HL-60/S4 treated with phorbol 12-myristate 13-acetate at 8.2 ng/mL for 4 days and 3 days (cell line): Measurements from ENCODE around the gene ZNF678.
"Not testable (repeated sequence)": the region's sequence is repeated elsewhere in the genome, so short reads cannot be mapped to it uniquely, and the experiment has no call there.

Source experiments
- in situ Hi-C: fragments of 300-500 bp; cut with MboI; formaldehyde crosslinking; loops from 2 replicates; pipeline ENCODE4 v1.15.0; 2022; ENCODE audit warnings: low sequenced_read_pairs

ZNF678 gene

DNA sequence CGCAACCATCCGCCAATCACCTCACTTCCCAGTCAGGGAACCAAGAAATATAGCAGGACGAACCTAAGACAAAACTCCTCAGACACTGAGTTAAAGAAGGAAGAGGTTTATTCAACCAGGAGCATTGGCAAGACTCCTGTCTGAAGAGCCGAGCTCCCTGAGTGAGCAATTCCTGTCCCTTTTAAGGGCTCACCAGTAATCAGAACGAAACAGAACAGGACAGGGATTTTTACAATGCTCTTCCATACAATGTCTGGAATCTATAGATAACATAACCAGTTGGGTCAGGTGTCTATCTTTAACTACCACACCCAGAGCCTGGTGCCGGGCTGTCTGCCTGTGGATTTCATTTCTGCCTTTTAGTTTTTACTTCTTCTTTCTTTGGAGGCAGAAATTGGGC is 32.9 kb downstream of the ZNF678 start:
- in situ Hi-C loops: not testable (repeated sequence)

GRCh38 chr1:227603327-227603726 is 40.0 kb downstream of the ZNF678 start:
- in situ Hi-C loops: no loop called here

DNA sequence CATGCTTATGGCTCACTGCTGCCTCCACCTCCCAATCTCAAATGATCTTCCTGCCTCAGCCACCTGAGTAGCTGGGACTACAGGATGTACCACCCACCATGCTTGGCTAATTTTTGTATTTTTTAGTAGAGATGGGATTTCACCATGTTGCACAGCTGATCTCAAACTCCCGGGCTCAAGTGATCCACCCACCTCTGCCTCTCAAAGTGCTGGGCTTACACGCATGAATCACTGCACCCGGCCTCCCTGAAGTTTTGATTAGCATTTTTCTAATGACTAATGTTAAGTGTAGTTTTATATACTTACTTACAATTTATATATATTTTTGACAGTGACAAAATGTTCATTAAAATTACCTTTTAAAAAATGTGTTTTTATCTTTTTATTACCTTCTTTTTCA is 41.1 kb downstream of the ZNF678 start:
- in situ Hi-C loops: no loop called here

DNA sequence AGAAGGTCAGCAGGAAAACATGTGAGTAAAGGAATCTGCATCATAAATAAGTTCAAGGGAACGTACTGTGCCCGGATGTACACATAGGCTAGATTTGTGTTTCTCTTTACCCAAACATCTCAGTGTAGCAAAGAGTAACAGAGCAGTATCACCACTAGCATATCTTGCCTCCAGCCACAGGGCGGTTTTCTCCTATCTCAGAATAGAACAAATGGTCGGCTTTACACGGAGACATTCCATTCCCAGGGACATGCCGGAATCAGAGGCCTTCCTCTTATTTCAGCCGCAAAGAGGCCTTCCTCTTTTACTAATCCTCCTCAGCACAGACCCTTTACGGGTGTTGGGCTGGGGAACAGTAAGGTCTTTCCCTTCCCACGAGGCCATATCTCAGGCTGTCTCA is 42.9 kb downstream of the ZNF678 start:
- in situ Hi-C loops: not testable (repeated sequence)

DNA sequence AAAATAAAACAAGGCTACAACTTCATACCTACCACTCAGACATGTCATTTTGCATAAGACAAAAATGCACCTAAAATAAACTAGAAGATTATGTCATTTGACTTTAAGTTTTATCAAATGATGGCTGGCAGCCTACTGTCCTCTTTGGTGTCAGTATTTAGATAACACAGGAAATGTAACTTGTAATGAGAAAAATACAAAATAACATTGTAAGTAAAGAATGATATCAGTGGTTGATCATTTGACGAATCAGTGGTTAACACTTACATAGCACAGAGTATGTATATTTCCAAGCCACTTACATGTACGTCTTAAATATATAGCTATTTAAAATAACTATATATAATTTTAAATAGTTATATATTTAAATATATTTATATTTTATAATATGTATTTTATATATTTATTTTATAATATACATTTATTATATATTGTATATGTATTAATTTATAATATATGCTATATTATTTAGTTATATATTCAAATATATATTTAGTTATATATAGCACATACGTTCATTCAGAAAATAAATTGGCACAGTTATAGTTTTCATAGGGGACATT is 44.1 kb downstream of the ZNF678 start:
- in situ Hi-C loops: no loop called here

- in situ Hi-C loops: no loop called here
Measured at GRCh38 chr1:227612658-227613057, 49.3 kb downstream of the ZNF678 start.

DNA sequence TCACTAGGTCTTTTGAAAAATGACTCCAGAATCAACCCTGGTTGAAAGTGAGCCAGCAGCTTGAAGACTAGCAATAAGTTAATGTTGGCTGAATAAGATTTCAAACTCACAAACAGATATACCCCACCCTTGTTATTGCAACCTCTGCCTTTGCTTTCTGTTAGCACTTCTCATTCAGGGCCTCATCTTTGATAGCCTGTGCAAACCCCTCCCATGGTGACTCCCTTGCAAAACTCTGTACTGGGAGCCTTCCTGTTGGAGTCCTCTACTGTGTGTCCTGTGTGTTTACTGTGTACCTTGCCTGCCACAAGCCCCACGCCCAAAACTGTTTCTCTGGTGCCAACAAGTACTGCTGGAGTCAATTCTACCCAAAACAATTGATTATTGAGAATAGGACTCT is 50.2 kb downstream of the ZNF678 start:
- in situ Hi-C loops: no loop called here

GRCh38 chr1:227621211-227621610 is 57.9 kb downstream of the ZNF678 start:
- in situ Hi-C loops: no loop called here

DNA sequence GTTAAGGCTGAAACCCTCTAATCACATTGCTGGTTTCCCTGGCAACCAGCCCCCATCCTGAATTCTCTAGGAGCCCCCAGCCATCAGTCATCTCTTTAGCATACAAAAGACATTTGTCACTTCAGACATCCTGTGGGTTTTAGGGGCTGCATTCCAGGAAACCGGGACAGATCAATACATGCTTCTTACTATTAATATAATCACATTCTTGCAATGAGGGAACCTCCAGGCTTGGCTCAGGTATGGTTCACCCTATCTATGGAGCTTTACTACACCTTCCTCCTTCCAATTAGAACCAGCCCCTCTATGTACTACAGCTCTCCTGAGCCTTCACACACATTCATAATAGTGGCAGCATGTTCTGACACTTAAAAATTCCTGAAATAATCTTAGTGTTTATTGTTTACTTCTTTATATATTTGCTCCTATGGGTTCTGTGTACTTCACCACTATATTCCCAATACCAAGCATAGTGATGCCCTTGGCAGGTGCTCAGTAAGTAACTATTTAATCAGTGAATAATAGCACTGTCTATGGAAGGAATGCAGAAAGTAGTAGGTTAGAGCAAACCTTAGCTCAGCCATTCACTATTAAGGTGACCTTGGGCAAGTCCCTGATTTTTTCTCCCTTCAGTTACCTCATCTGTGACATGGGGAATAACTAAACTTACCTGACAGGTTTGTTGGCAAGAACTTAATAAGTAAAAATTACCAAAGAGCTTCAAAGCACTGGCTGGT is 59.6 kb downstream of the ZNF678 start:
- in situ Hi-C loops: no loop called here

- in situ Hi-C loops: no loop called here
Measured at GRCh38 chr1:227632325-227632724, 69.0 kb downstream of the ZNF678 start.

GRCh38 chr1:227635596-227635995 is 72.2 kb downstream of the ZNF678 start:
- in situ Hi-C loops: no loop called here

GRCh38 chr1:227654431-227654830 is 91.1 kb downstream of the ZNF678 start:
- in situ Hi-C loops: no loop called here

GRCh38 chr1:227654858-227655752 is 91.7 kb downstream of the ZNF678 start:
- in situ Hi-C loops: no loop called here

- in situ Hi-C loops: no loop called here
Measured at GRCh38 chr1:227661495-227661894, 98.1 kb downstream of the ZNF678 start.

DNA sequence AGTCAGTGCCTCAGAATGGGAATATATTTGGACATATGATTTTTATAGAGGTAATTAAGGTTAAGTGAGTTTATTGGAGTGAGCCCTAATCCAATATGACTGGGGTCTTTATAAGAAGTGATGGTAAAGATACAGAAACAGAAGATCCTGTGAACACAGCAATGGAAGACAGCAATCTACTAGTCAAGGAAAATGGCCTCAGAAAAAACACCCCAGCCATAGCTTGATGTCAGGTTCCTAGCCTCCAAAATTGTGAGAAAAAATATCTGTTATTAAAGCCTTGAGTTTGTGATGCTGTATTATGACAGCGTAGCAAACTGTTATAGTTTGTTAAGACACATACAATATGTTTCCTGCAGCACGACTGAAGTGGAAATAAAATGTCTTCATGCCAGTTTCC is 99.6 kb downstream of the ZNF678 start:
- in situ Hi-C loops: no loop called here

DNA sequence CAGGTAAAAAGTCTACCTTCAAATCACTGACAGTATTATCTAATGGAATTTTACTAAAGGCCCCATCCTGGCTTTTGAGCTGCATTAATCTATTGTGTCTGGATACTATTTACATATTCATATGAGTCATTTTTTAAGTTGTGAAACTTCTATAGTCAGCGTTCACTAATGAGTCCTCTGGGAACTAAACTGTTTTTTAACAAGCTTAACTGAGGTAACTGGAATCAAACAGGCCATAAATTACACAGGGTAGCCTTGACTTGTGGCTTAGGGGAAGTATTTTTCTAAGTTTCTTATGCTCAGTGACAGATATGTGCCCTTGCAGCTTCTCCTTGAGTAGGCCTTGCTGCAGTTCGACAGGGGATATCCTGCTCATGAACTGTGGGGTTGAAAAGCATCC is 102.9 kb downstream of the ZNF678 start:
- in situ Hi-C loops: no loop called here

DNA sequence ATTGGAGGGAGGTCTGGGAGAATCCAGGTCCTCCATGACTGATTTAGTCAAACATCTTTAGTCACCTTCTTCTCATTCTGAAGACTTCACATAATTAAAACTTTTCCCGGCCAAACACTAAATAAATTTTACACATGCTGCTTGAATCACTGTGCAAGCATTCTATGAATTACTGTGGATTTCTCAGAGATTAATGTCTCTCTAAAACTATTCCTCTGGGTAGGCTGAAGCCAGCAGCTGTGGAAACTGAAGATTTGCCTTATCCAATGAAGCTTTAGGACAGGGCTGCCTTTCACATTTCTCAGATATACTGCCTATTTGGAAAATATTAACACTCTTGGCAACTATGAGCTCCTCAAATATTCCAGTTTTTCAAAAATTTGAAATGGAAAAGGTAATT is 110.1 kb downstream of the ZNF678 start:
- in situ Hi-C loops: no loop called here

GRCh38 chr1:227685807-227686206 is 122.5 kb downstream of the ZNF678 start:
- in situ Hi-C loops: no loop called here

- in situ Hi-C loops: no loop called here
Measured at GRCh38 chr1:227697321-227697864, 134.0 kb downstream of the ZNF678 start.

GRCh38 chr1:227701631-227702030 is 138.3 kb downstream of the ZNF678 start:
- in situ Hi-C loops: not testable (repeated sequence)

DNA sequence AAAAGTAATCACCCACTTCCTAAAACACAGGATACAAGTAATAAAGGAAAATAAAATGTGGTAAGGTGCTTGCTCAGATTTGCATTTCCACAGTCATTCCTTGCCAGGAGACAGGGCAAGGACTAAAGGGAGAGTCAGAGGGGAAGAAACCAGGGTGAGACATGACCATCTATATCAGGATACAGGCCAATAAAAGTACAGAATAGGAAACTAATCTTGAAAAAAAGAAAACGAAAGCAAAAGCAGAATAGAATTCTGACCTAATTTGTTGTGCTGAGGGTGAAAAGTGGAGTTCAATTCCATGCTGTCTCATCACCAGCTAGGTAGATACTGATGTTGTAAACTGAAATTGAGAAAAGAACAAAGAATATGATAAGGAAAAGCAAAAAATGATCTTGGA is 144.5 kb downstream of the ZNF678 start:
- in situ Hi-C loops: no loop called here

- in situ Hi-C loops: no loop called here
Measured at GRCh38 chr1:227709451-227709850, 146.1 kb downstream of the ZNF678 start.
